H1 (cell line): ENCODE data around the gene PRKAB1. TPM values are rescaled to one million over a fixed set of nuclear protein-coding genes. Genes with fewer than 3 reads are reported as not detected.

Experiments
- CTCF ChIA-PET: fragments of 300-600 bp; sonication (Branson Sonifier 250); formaldehyde crosslinking; loops from one replicate; lab custom pipeline; 2021; ENCODE audit not compliant: partially characterized antibody; lab: Charles Lee
- POLR2A ChIA-PET: fragments of 300-600 bp; sonication (Branson Sonifier 250); formaldehyde crosslinking; loops from one replicate; lab custom pipeline; 2021; ENCODE audit warnings: inconsistent platforms; ENCODE audit not compliant: partially characterized antibody; lab: Charles Lee
- DNase-seq, 2 experiments: peaks; one replicate each; pipeline versions ENCODE4 v3.0.0 to v3.0.0-alpha.2; 2010 to 2022; ENCODE audit warnings: low spot score in 2 of 2, low read depth in 1 of 2, mixed read lengths in 1 of 2
- FAIRE-seq: peaks from 2 replicates; lab custom pipeline; 2011; peaks lifted over from hg19 to GRCh38; lab: Jason Lieb, UNC
- H2AFZ ChIP-seq: 2 replicates; pipeline ENCODE4 v1.8.1; 2012; ENCODE audit warnings: low read length, inconsistent platforms
- H2AK5ac ChIP-seq: 2 replicates; pipeline ENCODE4 v1.6.1; 2013; ENCODE audit warnings: low read depth, low read length
- H2BK120ac ChIP-seq: replicated peaks from 2 replicates; pipeline ENCODE3; 2013; ENCODE audit warnings: low read depth, low read length, inconsistent platforms
- H2BK12ac ChIP-seq: 2 replicates; pipeline ENCODE4 v1.6.1; 2013; ENCODE audit warnings: low read depth, low read length
- H2BK15ac ChIP-seq: 2 replicates; pipeline ENCODE4 v1.6.1; 2013; ENCODE audit warnings: low read length
- H2BK20ac ChIP-seq: 2 replicates; pipeline ENCODE4 v1.6.1; 2013; ENCODE audit warnings: low read length
- H2BK5ac ChIP-seq: 2 replicates; pipeline ENCODE4 v1.6.1; 2013; ENCODE audit warnings: low read depth, low read length
- H3K14ac ChIP-seq: 2 replicates; pipeline ENCODE4 v1.6.1; 2013; ENCODE audit warnings: inconsistent platforms; ENCODE audit not compliant: insufficient read length
- H3K18ac ChIP-seq: 2 replicates; pipeline ENCODE4 v1.6.1; 2013; ENCODE audit warnings: low read length; ENCODE audit errors: extremely low read depth
- H3K23ac ChIP-seq: 2 replicates; pipeline ENCODE4 v1.6.1; 2013; ENCODE audit warnings: inconsistent platforms; ENCODE audit not compliant: insufficient read length
- H3K23me2 ChIP-seq: 2 replicates; pipeline ENCODE4 v1.6.1; 2013; ENCODE audit warnings: low read depth, low read length
- H3K27ac ChIP-seq: 2 replicates; pipeline ENCODE4 v1.6.1; 2011; ENCODE audit warnings: low read depth, low read length, inconsistent platforms
- H3K27me3 ChIP-seq, 4 experiments: replicated peaks in 1 of 4; 1 replicate in 1 of 4; 2 replicates in 3 of 4; pipeline versions ENCODE4 v1.6.1 to v1.8.1; 2011 to 2013; ENCODE audit warnings: low read length in 3 of 4, mild to moderate bottlenecking in 3 of 4, inconsistent platforms in 2 of 4, mixed read lengths in 2 of 4, moderate library complexity in 1 of 4; ENCODE audit not compliant: control insufficient read depth in 3 of 4, insufficient read depth in 3 of 4; ENCODE audit errors: extremely low read depth in 1 of 4
- H3K36me3 ChIP-seq, 4 experiments: 2 replicates each; pipeline versions ENCODE4 v1.6.1 to v1.8.1; 2011 to 2013; ENCODE audit warnings: mild to moderate bottlenecking in 4 of 4, low read length in 3 of 4, moderate library complexity in 2 of 4, control low read depth in 1 of 4, inconsistent platforms in 1 of 4; ENCODE audit not compliant: insufficient read depth in 4 of 4, control insufficient read depth in 2 of 4
- H3K4ac ChIP-seq: replicated peaks from 2 replicates; pipeline ENCODE3; 2013; ENCODE audit warnings: low read length, low read depth, mixed read lengths, inconsistent platforms; ENCODE audit not compliant: insufficient read length
- H3K4me1 ChIP-seq, 4 experiments: replicated peaks in 1 of 4; 1 replicate in 1 of 4; 2 replicates in 3 of 4; pipeline versions ENCODE4 v1.6.1 to v1.8.1; 2011 to 2013; ENCODE audit warnings: low read length in 3 of 4, inconsistent platforms in 2 of 4, mixed read lengths in 1 of 4; ENCODE audit not compliant: insufficient read depth in 4 of 4, control insufficient read depth in 3 of 4
- H3K4me2 ChIP-seq, 2 experiments: 2 replicates each; pipeline versions ENCODE4 v1.6.1 to v1.8.1; 2011 to 2013; ENCODE audit warnings: low read depth in 2 of 2, low read length in 2 of 2, control low read depth in 1 of 2, inconsistent platforms in 1 of 2, mild to moderate bottlenecking in 1 of 2; ENCODE audit not compliant: insufficient read depth in 1 of 2
- H3K4me3 ChIP-seq, 4 experiments: fragments of 200-600, 300-600 bp in 1 of 4; sonication (generic), shearing (Covaris generic), sonication (Bioruptor Twin) in 1 of 4; 2 replicates each; pipeline versions ENCODE4 v1.5.1 to v1.8.1; 2011 to 2016; ENCODE audit warnings: low read length in 4 of 4, low read depth in 3 of 4, control low read depth in 2 of 4, inconsistent platforms in 2 of 4, mild to moderate bottlenecking in 2 of 4, mixed read lengths in 1 of 4, moderate library complexity in 1 of 4; ENCODE audit not compliant: insufficient read depth in 2 of 4; ENCODE audit errors: extremely low read depth in 1 of 4
- H3K56ac ChIP-seq: replicated peaks from 2 replicates; pipeline ENCODE3; 2013; ENCODE audit warnings: low read depth, mild to moderate bottlenecking, mixed read lengths, low read length, inconsistent platforms; ENCODE audit not compliant: insufficient read length
- H3K79me1 ChIP-seq: 2 replicates; pipeline ENCODE4 v1.6.1; 2013; ENCODE audit warnings: low read depth, low read length, control low read depth
- H3K79me2 ChIP-seq, 2 experiments: 2 replicates each; pipeline versions ENCODE4 v1.6.1 to v1.8.1; 2012 to 2013; ENCODE audit warnings: low read length in 2 of 2, mild to moderate bottlenecking in 2 of 2, inconsistent platforms in 1 of 2; ENCODE audit not compliant: insufficient read depth in 2 of 2, control insufficient read depth in 1 of 2
- H3K9ac ChIP-seq, 4 experiments: replicated peaks in 1 of 4; 1 replicate in 1 of 4; 2 replicates in 3 of 4; pipeline versions ENCODE4 v1.6.1 to v1.8.1; 2011 to 2013; ENCODE audit warnings: low read depth in 3 of 4, low read length in 3 of 4, control low read depth in 2 of 4, mild to moderate bottlenecking in 2 of 4, moderate library complexity in 2 of 4, inconsistent platforms in 1 of 4; ENCODE audit errors: extremely low read depth in 1 of 4
- H3K9me3 ChIP-seq, 2 experiments: 2 replicates each; pipeline versions ENCODE4 v1.6.1 to v1.8.1; 2012 to 2013; ENCODE audit warnings: mild to moderate bottlenecking in 2 of 2, moderate library complexity in 2 of 2, control low read depth in 1 of 2, inconsistent platforms in 1 of 2, low read depth in 1 of 2, low read length in 1 of 2, mixed read lengths in 1 of 2; ENCODE audit not compliant: insufficient read depth in 2 of 2
- H4K20me1 ChIP-seq, 2 experiments: replicated peaks in 1 of 2; 2 replicates each; pipeline versions ENCODE3 to v1.8.1; 2011 to 2013; ENCODE audit warnings: inconsistent platforms in 2 of 2, low read length in 2 of 2, mild to moderate bottlenecking in 1 of 2; ENCODE audit not compliant: insufficient read depth in 2 of 2, control insufficient read depth in 1 of 2
- H4K5ac ChIP-seq: 2 replicates; pipeline ENCODE4 v1.6.1; 2013; ENCODE audit warnings: low read length, low read depth, mixed read lengths, inconsistent platforms; ENCODE audit not compliant: insufficient read length
- H4K8ac ChIP-seq: 2 replicates; pipeline ENCODE4 v1.8.0; 2013; ENCODE audit warnings: mild to moderate bottlenecking, moderate library complexity, low read length, inconsistent platforms; ENCODE audit not compliant: insufficient read depth; ENCODE audit errors: extremely low read depth
- H4K91ac ChIP-seq: replicated peaks from 2 replicates; pipeline ENCODE3; 2013; ENCODE audit warnings: low read length, mixed read lengths, inconsistent platforms; ENCODE audit not compliant: insufficient read length
- CBX8 ChIP-seq: fragments of 300-800, 300-1000 bp; sonication (generic); IDR thresholded peaks from 2 replicates; pipeline ENCODE4 v1.7.1; 2016; ENCODE audit warnings: low read depth, low read length, borderline replicate concordance
- CHD1 ChIP-seq: IDR thresholded peaks from 2 replicates; pipeline ENCODE4 v1.6.1; 2012; ENCODE audit warnings: low read depth, low read length, improper control_type of control experiment
- CHD2 ChIP-seq: IDR thresholded peaks from 2 replicates; pipeline ENCODE4 v1.6.1; 2012; ENCODE audit warnings: low read length, improper control_type of control experiment
- CREB1 ChIP-seq: IDR thresholded peaks from 2 replicates; pipeline ENCODE4 v1.6.1; 2012; ENCODE audit warnings: inconsistent platforms
- JUND ChIP-seq: IDR thresholded peaks from 2 replicates; pipeline ENCODE4 v1.6.1; 2011; ENCODE audit warnings: mild to moderate bottlenecking, improper control_type of control experiment, low read length
- KDM1A ChIP-seq: fragments of 200-600, 300-600 bp; sonication (generic); IDR thresholded peaks from 2 replicates; pipeline ENCODE4 v1.7.1; 2016; ENCODE audit warnings: mild to moderate bottlenecking, low read length, borderline replicate concordance
- KDM4A ChIP-seq: IDR thresholded peaks from one replicate; pipeline ENCODE4 v1.7.1; 2012; ENCODE audit warnings: low read depth, mild to moderate bottlenecking, moderate library complexity, low read length, inconsistent platforms; ENCODE audit not compliant: severe bottlenecking
- POLR2AphosphoS5 ChIP-seq: IDR thresholded peaks from 2 replicates; pipeline ENCODE4 v1.6.1; 2011; ENCODE audit warnings: low read depth, low read length
- RAD21 ChIP-seq, 2 experiments: IDR thresholded peaks in 1 of 2; conservative IDR thresholded peaks in 1 of 2; 2 replicates each; pipeline ENCODE4 v1.6.1; 2011; ENCODE audit warnings: low read depth in 2 of 2, low read length in 2 of 2, improper control_type of control experiment in 1 of 2, inconsistent platforms in 1 of 2, mild to moderate bottlenecking in 1 of 2, moderate library complexity in 1 of 2
- SIX5 ChIP-seq: IDR thresholded peaks from 2 replicates; pipeline ENCODE4 v1.6.1; 2011; ENCODE audit warnings: mild to moderate bottlenecking, low read depth, low read length
- SP1 ChIP-seq: IDR thresholded peaks from 2 replicates; pipeline ENCODE4 v1.6.1; 2011; ENCODE audit warnings: low read depth, low read length
- TEAD4 ChIP-seq: IDR thresholded peaks from 2 replicates; pipeline ENCODE4 v1.6.1; 2012; ENCODE audit warnings: low read depth, low read length, inconsistent platforms, mixed read lengths
- WGBS, 2 experiments: shearing (Covaris generic) in 1 of 2; methylation state at CpG; one replicate each; pipeline versions ENCODE4 v1.1.6 to v1.1.7; 2013 to 2015; ENCODE audit warnings: low lambda C conversion rate in 2 of 2, mixed read lengths in 2 of 2, inconsistent platforms in 1 of 2, low coverage in 1 of 2, missing lambda C conversion rate in 1 of 2; ENCODE audit not compliant: insufficient replicate concordance in 2 of 2, insufficient coverage in 1 of 2, insufficient read length in 1 of 2; ENCODE audit errors: extremely low coverage in 1 of 2, missing lambda C conversion rate in 1 of 2; 5-methylcytosine and 5-hydroxymethylcytosine counted together
- polyA plus RNA-seq, 7 experiments: library from polyadenylated mRNA; depleted of rRNA in 3 of 7; stranded (reverse) in 5 of 7; unstranded in 2 of 7; fragments of >200 nt in 5 of 7; fragments of 200-250 nt in 2 of 7; gene quantifications; 1 replicate in 5 of 7; 2 replicates in 1 of 7; 4 replicates in 1 of 7; pipeline versions ENCODE4 v1.2.1 to v1.2.3, GENCODE V29; 2011 to 2013; ENCODE audit warnings: missing spikeins in 2 of 7, mixed read lengths in 2 of 7
- total RNA-seq: library from RNA; stranded (reverse); fragmentation: NEBNext Ultra II Directional; extraction: Animal tissue kit (Norgen Biotek cat#: 25700); gene quantifications from 2 replicates; pipeline ENCODE4 v1.2.1, GENCODE V29; 2021

The PRKAB1 gene
- total and polyA plus RNA-seq, 2 of the 8 experiments (the other 6 are each of a cell fraction or from before 2014, with no cell fraction given): 24.0 to 32.1 TPM

DNA sequence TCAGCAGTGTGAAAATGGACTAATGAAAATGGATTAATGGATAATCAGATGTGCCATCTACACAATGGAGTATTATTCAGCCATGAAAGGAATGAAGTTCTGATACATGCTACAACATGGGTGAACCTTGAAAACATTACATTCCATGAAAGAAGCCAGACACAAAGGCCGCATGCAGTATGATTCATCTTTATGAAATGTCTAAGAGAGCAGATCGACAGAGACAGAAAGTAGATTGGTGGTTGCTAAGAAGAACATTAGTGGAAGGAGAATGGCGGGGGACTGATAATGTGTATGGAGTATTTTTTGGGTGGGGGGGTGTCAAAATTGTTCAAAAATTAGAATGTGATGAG is 47.3 kb downstream of the PRKAB1 start:
- TF ChIP-seq SP1 (no peak), JUND (no peak), SIX5 (no peak), TEAD4 (no peak), POLR2AphosphoS5 (no peak), CHD2 (no peak), CHD1 (no peak), KDM4A (no peak), CBX8 (no peak), KDM1A (no peak), RAD21 (IDR thresholded peaks at IDR 0.05 in 1 of 2, conservative IDR thresholded peaks at IDR 0.05 in 1 of 2; ENCODE audit: low read depth in 2 of 2, low read length in 2 of 2) (no peak), CREB1 (no peak)
- FAIRE-seq (no peak), DNase-seq (no peak)
- Histone ChIP-seq H3K23me2 (no peaks in the 10 kb centered on the region), H3K18ac (no peak overlapping the region), H3K36me3 (peaks cover 20 to 70% (median 48%) of the 10 kb centered on the region in 4 experiments), H3K4me3 (no peak overlapping the region), H3K9me3 (no peaks in the 10 kb centered on the region), H4K91ac (no peak overlapping the region), H3K23ac (no peak overlapping the region), H3K27me3 (no peaks in the 10 kb centered on the region), H2BK20ac (no peak overlapping the region), H3K79me2 (no peaks in the 10 kb centered on the region), H3K79me1 (no peaks in the 10 kb centered on the region), H3K9ac (no peak overlapping the region), H4K20me1 (peaks cover 0 to 3% of the 10 kb centered on the region in 2 experiments), H3K4me2 (no peak overlapping the region), H4K5ac (no peak overlapping the region), H2AK5ac (no peak overlapping the region), H3K4ac (no peak overlapping the region), H3K4me1 (no peaks in the 10 kb centered on the region), H2BK120ac (no peak overlapping the region), H2AFZ (no peak overlapping the region), H4K8ac (no peak overlapping the region), H2BK5ac (no peak overlapping the region), H2BK15ac (no peak overlapping the region), H2BK12ac (no peak overlapping the region), H3K14ac (no peak overlapping the region), H3K56ac (no peak overlapping the region), H3K27ac (no peak overlapping the region)
- ChIA-PET CTCF (no interaction called here), POLR2A (no interaction called here)
- WGBS, 2 experiments: 95% methylated on average over 3 of the region's 3 CpGs; no CpG with 5 or more reads in 1 of the 2 experiments
